ENCODE measurements around the gene ELMO1. TPM values are rescaled to one million over a fixed set of nuclear protein-coding genes. Genes with fewer than 3 reads are reported as not detected.

ELMO1 gene
- total RNA-seq, 1 donor from 2014 or later: 53.8 TPM

DNA sequence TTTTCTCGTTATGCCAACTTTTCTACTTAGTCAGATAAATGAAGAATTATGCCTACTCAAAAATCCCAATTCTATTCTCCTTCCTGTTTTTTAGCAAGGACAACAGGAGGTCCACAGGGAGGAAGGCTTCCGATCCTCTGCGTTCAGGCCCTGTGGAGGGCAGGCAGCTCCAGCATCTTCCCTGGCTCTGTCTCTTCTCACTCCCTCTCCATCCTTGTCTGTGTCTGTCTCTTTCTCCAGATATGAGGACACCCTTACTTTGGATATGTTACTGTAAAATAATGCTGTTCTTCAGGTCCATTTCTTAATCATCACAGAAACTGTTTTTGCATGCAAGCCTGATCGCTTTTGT lies 166.6 kb downstream of the ELMO1 start:
- H3K27me3 ChIP-seq: no peaks in the 10 kb centered on the region
- intact Hi-C loops (cut with DNase I): no loop called here
- H3K27ac ChIP-seq: no peak overlapping the region
- TF ChIP-seq, protein P1, sequence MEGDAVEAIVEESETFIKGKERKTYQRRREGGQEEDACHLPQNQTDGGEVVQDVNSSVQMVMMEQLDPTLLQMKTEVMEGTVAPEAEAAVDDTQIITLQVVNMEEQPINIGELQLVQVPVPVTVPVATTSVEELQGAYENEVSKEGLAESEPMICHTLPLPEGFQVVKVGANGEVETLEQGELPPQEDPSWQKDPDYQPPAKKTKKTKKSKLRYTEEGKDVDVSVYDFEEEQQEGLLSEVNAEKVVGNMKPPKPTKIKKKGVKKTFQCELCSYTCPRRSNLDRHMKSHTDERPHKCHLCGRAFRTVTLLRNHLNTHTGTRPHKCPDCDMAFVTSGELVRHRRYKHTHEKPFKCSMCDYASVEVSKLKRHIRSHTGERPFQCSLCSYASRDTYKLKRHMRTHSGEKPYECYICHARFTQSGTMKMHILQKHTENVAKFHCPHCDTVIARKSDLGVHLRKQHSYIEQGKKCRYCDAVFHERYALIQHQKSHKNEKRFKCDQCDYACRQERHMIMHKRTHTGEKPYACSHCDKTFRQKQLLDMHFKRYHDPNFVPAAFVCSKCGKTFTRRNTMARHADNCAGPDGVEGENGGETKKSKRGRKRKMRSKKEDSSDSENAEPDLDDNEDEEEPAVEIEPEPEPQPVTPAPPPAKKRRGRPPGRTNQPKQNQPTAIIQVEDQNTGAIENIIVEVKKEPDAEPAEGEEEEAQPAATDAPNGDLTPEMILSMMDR (IDR thresholded peaks at IDR 0.05): no peak
- ATAC-seq (no peak), DNase-seq (no peak)
- H3K9me3 ChIP-seq: no peaks in the 10 kb centered on the region
- H3K36me3 ChIP-seq: no peaks in the 10 kb centered on the region
- H3K4me1 ChIP-seq: peaks cover 35% of the 10 kb centered on the region
- no peak overlapping the region for H3K4me3 ChIP-seq

DNA sequence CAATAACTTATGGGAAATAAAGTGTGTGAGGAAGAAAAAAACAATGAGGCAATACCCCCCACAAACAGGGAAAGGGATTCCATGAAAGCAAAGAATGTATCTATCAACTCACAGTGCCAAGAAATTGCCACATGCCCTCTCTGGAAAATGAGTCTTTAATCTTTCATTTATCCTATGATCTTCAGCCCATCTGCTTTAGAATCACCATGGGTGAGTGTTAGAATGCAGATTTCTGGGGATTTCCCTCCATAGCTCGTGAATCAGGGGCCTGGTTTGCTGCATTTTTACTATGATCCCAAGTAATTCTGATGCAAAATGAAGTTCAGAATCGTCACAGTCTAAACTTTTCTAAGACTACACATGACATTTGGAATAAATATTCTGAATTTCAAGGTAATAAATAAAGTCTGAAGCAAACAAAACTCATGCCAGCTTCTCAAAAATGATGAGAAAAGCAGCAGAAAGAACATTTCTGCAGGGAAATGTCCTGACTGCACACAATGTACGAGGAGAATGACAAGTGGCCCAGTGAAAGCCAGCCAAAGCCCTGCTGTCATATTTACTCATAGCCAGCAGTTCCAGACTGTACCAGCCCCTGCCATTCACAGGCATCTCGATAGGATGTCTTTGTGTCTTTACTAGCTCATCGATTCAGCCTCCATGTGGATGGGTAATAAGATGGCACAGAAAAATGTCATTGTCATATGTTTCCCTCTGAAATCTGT lies 167.1 kb downstream of the ELMO1 start:
- Histone ChIP-seq H3K4me3 (no peak overlapping the region), H3K27ac (no peak overlapping the region), H3K36me3 (no peaks in the 10 kb centered on the region), H3K9me3 (no peaks in the 10 kb centered on the region), H3K27me3 (no peaks in the 10 kb centered on the region), H3K4me1 (peaks cover 31% of the 10 kb centered on the region)
- ATAC-seq (no peak), DNase-seq (no peak)
- intact Hi-C loops (cut with DNase I): no loop called here
- TF ChIP-seq, protein P1 (IDR thresholded peaks at IDR 0.05): no peak

DNA sequence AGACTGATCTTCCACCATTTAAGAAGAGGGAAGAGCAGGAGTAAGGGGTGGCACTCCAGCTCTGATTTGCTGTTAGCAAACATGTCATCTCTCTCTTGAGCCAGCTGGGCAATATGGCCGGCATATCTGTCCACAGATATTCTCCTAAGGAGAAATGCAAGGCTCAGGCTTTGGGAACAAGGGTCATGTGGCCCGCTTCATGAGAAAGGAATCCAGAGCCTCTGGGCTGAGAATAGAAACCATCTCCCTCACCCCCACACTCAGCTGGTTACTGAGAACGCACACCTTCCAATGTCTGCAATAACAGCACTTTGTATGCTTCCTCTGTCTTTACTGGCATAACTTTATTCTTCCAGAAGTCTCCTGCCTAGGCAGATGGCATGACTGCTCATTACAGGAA lies 171.2 kb downstream of the ELMO1 start:
- TF ChIP-seq, protein P1 (IDR thresholded peaks at IDR 0.05): no peak
- H3K9me3 ChIP-seq: no peaks in the 10 kb centered on the region
- no peak overlapping the region for H3K27ac ChIP-seq
- H3K4me3 ChIP-seq: no peak overlapping the region
- intact Hi-C loops (cut with DNase I): no loop called here
- DNase-seq (no peak), ATAC-seq (no peak)
- no peaks in the 10 kb centered on the region for H3K36me3 ChIP-seq
- H3K4me1 ChIP-seq: peaks cover 11% of the 10 kb centered on the region
- H3K27me3 ChIP-seq: no peaks in the 10 kb centered on the region

DNA sequence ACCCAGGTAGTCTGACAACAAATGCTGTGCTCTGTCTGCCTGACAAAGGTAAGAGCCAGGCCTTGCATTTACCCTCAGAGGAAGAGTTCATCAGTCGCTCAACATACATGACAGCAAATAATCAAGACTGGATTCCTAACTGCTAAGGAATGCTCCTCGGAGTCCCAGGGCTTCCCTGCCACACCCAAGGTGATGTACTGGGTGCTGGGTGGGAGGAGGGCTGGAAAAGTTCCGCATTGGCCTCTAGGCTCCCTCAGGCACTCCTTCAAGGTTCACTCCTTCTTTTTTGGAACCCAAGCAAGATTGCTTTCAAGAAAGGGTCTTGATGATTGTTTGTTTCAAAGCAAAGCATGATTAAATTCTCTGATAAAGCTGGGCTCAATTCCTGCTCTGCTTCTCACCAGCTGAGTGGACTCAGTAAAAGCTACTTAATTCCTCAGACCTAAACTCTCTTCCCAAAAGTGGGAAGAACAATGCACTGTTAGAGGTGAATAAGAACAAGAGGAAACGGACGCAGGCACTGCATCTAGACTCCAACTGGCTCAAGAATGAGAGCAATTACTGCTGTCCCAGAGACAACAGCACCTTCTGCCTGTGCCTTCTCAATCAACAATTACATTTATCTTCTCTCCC lies 173.5 kb downstream of the ELMO1 start:
- no peak overlapping the region for H3K4me3 ChIP-seq
- no peaks in the 10 kb centered on the region for H3K27me3 ChIP-seq
- H3K4me1 ChIP-seq: peaks cover 9% of the 10 kb centered on the region
- ATAC-seq (no peak), DNase-seq (no peak)
- intact Hi-C loops (cut with DNase I): no loop called here
- no peaks in the 10 kb centered on the region for H3K9me3 ChIP-seq
- TF ChIP-seq, protein P1 (IDR thresholded peaks at IDR 0.05): no peak
- H3K36me3 ChIP-seq: peaks cover 5% of the 10 kb centered on the region
- no peak overlapping the region for H3K27ac ChIP-seq

DNA sequence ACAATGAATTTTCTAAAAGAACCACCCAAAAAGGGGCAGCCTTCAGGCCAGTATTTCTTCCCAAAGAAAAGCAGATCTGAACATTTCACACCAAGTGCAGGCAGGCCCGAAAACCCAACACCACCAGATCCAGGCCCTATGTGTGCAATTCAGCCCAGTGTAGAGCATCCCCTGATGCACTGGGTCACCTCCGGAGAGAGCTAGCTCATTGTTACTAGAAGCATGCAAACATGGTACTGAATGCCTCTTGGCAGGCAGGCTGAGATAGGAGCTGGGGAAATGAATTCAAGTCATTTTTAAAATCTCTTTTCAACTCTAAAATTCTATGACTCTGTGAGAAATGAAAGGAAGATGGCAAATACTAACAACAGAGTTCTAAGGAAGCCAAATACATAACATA lies 174.8 kb downstream of the ELMO1 start:
- Histone ChIP-seq H3K4me3 (no peak overlapping the region), H3K4me1 (peaks cover 9% of the 10 kb centered on the region), H3K9me3 (no peaks in the 10 kb centered on the region), H3K27me3 (no peaks in the 10 kb centered on the region), H3K27ac (no peak overlapping the region), H3K36me3 (peaks cover 5% of the 10 kb centered on the region)
- intact Hi-C loops (cut with DNase I): no loop called here
- DNase-seq (no peak), ATAC-seq (no peak)
- TF ChIP-seq, protein P1 (IDR thresholded peaks at IDR 0.05): no peak
